ENCODE measurements around the gene DPT.

DNA sequence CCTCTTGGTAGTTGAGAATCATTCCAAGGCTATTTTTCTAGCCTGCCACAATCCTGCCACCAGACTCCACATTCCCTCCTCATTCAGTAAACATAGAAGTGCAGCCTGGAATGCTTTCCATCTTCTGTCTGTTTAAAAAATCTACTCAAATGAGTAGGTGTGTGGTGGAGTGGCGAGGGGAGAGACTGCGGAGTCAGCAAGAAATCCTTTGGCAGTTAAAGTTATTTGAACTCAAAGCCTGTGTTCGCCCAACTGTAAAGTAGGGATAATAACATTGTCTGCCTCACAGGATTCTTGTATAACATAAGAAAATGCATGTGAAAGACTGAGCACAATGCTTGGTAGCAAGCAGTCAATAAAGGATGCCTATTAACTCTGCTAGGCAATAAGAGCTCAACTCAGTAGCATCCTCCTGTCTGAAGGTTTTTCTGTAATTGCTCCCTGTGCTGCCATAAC is 22.2 kb upstream of the DPT start:
- TF ChIP-seq POLR2A (IDR thresholded peaks at IDR 0.05; ENCODE audit: low read depth, low read length) = no peak
- no peak for TF ChIP-seq POLR2AphosphoS5 (IDR thresholded peaks at IDR 0.05; ENCODE audit: low read depth, low read length)
- no peak for TF ChIP-seq TAF1 (IDR thresholded peaks at IDR 0.05; ENCODE audit: low read depth, low read length)
- no peak for TF ChIP-seq SPI1 (IDR thresholded peaks at IDR 0.05; ENCODE audit: low read depth, low read length)
